Right renal cortex interstitium (tissue), 3 donors: ENCODE data around the gene GNAS. TPM values are rescaled to one million over a fixed set of nuclear protein-coding genes. Genes with fewer than 3 reads are reported as not detected.
A peak's percentile ranks its signal among the peaks of the same experiment; 100 is the strongest.
"Not testable (repeated sequence)": the region's sequence is repeated elsewhere in the genome, so short reads cannot be mapped to it uniquely, and the experiment has no call there.

Experiments
- DNase-seq, 3 donors: peaks; one replicate each; pipeline ENCODE4 v3.0.0-alpha.2; 2013; ENCODE audit warnings: low read depth in 3 of 3, low spot score in 2 of 3
- polyA plus RNA-seq, 3 donors: library from polyadenylated mRNA; unstranded; fragments of 120-200 nt; gene quantifications; one replicate each; pipeline ENCODE4 v1.2.1, GENCODE V29; 2013; ENCODE audit not compliant: insufficient read length in 3 of 3

GNAS gene
- polyA plus RNA-seq, 3 donors, result 2,040 to 2,096 (median 2,069) TPM

DNA sequence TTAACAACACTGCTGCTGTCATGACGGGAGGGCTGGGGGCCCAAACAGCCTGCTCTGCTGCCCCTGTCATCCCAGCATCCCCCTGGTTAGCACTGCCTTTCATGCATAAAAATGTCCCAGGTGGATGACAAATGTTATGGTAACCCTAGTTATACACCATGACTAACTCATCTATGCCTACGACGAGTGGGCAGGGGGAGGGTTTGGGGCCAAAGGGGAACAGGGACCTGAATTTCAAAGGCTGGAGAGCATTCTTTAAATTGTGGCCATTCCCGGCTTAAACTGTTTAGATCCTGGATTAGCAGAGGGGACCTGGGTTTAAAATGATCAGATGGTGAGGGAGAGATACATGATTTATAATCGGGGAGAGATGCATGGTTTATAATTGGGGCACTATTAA lies 26.2 kb upstream of the GNAS start:
- no peak for DNase-seq

DNA sequence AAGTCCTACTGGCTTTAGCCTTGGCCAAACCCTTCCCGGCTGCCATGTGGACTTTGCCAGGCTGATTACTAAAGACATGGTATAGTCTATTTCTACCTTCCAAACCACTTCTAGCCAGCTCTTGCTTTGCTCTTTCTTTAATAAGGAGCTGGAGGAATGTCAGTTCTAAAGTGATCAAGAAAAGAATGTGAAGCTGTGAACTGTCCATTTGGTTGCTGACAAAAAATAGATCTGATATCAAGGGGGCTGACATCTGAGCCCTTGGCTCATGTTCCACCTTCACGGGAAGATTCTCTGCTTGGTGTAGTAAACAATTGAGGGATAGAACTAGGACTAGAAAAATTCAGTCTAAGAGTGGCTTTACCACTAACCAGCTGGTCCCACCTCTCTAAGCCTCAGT lies 24.4 kb upstream of the GNAS start:
- no peak for DNase-seq

DNA sequence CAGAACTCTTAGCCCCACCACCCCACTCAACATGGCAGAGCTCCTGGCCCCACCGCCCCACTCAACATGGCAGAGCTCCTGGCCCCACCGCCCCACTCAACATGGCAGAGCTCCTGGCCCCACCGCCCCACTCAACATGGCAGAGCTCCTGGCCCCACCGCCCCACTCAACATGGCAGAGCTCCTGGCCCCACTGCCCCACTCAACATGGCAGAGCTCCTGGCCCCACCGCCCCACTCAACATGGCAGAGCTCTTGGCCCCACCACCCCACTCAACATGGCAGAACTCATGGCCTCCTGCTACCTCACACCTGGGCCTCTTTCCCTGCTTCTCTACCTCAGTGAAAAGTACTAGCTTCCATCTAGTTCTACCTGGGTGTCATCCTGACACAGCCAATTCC lies 23.7 kb upstream of the GNAS start:
- DNase-seq, result not testable (repeated sequence)

DNA sequence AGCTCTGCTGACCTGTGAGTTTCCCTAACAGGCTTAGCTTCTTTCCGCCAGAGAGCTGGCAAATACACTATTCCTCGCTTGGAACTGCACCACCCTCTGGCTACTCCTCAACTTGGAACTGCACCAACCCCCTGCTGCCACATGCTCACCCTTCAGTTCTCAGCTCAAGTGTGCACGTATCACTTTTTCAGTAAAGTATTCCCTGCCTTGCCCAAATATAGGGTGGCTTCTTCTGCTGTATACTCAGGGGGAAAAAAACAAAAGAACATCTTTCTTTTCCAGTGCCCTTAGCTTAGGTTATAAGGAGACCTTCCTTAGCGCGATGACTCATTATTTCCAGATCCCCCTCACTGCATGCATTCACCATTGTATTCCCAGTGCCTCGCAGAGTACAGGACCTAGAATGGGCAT lies 23.0 kb upstream of the GNAS start:
- no peak for DNase-seq

DNA sequence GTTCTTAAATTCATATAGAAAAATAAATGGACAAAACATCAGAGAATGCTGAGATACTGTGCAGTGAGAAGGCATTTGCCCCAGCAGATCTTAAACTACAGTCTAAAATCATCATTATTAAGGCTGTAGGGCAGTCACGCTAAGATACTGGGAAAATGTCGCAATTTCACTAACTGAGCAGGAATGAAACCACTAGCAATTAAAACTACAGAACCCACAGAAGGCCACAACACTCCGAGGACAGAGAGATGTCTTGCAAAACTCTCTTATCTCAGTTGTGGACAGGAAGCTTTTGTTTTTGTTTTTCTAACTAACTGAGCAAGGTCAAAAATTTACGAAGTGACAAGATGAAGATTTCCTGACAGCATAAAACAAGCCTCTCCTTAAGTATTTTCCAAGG lies 20.1 kb upstream of the GNAS start:
- DNase-seq, result no peak

DNA sequence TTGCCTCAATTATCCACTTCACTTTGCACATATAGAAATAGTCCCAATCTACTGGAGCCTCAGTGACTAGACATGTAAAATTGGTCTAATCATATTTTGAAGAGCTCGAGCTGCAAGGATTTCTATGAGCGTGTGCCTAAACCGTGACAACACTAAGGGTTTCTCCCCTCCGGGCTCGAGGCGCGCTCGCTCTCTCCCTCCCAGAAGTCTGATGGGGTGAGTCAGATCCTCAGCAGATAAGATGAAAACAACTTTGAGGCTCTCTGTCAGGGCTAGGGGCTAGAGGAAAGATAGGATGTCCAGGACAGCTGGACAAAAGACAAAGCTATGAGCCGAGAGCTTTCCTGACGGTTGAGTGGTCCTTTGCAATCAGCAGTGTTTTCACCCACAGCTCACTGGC lies 18.6 kb upstream of the GNAS start:
- DNase-seq, result no peak

DNA sequence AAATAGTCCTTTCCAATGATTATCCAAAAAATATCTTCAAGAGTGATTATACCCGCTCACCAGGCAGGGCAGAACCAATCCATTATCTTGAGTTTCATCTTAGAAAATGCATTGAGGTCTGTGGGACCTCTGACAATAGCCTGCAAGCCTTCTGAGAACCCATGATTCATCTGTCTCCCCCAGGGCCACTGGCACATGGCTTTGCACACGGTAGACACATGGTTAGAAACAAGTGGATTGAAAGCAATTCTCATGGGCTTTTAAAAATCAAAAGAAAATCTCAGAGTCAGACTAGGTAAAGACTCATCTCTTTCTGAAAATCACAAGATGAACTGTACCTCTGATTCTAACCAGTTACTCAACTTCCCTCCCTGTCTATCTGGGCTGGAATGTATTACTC lies 17.3 kb upstream of the GNAS start:
- DNase-seq, result no peak

DNA sequence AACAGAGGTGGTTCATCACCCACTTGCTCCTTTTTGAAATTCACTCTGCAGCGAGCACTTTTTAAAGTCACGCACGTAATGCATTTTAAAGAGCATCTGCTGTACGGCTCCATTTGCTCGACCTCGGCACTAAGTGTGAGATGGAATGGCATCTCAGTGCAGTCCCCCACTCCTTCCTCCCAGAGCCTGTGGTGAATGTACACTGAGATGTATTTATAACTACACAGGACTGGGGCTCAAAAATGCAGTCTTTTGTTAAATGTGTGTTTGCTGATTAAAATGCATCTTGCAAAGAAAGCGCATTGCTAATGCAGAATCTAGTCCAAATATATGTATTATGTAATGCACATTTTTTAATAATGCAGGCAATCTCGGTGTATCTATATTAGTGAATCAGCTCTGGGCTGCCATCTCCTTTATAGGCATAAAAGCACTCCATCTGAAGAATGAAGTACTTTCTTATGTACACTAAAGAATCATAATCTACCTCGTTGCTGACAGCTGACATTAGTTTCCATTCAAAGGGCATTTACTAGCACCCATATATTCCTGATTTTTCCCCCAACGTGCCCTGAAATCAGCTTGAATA lies 15.8 kb upstream of the GNAS start:
- DNase-seq, result no peak

DNA sequence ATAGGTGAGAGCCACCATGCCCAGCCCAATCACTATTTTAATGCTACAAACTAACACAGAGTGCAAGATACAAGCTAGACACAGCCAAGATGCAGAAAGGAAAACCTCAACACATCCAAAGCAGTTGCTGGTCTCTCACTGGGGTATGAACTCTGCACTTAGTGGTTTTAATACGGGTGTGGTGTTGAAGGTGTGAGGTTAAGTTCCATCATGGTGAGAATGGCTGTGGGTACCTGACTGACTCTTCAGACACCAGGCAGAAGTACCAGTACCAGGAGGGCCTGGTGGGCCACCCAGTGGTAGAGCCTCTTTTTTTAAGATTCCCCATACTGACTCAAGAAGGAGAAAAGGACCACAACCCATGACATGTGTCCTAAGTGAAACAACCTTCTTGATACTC lies 14.8 kb upstream of the GNAS start:
- DNase-seq, result no peak

DNA sequence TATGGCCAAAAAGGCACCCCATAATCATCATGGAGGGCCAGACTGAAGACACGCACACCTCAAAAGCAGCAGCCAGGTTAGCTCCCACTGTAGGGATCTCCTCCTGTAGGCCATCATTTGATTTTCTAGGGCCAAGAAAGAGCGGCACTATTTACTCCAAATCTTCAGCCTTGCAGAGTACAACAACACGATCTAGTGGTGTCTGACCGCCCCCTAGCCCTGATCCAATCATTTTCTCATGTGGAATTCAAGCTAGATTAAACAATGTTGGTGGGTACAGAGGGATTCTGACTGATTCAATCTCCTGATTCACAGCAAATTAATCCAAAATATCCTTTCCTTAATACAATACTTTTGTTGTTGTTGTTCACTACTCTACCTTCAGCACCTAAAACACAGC lies 14.3 kb upstream of the GNAS start:
- no peak for DNase-seq

DNA sequence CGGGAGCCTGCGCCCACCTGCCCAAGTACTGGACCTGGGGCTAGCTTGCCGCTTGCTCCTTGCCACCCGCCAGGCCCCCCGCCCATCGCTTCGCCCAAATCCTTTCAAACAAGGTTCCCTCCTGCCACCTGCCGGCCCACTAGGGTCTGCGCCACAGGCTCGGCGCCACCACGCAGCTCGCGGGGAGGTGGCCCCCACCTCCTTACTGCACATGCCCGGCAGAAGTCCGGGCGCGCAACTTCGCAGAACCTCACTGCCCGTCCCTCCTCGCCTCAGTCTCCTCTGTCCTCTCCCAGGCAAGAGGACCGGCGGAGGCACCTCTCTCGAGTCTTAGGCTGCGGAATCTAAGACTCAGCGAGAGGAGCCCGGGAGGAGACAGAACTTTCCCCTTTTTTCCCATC lies 13.0 kb upstream of the GNAS start:
- no peak for DNase-seq

DNA sequence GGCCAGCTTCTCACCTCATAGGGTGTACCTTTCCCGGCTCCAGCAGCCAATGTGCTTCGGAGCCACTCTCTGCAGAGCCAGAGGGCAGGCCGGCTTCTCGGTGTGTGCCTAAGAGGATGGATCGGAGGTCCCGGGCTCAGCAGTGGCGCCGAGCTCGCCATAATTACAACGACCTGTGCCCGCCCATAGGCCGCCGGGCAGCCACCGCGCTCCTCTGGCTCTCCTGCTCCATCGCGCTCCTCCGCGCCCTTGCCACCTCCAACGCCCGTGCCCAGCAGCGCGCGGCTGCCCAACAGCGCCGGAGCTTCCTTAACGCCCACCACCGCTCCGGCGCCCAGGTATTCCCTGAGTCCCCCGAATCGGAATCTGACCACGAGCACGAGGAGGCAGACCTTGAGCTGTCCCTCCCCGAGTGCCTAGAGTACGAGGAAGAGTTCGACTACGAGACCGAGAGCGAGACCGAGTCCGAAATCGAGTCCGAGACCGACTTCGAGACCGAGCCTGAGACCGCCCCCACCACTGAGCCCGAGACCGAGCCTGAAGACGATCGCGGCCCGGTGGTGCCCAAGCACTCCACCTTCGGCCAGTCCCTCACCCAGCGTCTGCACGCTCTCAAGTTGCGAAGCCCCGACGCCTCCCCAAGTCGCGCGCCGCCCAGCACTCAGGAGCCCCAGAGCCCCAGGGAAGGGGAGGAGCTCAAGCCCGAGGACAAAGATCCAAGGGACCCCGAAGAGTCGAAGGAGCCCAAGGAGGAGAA lies 12.3 kb upstream of the GNAS start:
- DNase-seq, result no peak

DNA sequence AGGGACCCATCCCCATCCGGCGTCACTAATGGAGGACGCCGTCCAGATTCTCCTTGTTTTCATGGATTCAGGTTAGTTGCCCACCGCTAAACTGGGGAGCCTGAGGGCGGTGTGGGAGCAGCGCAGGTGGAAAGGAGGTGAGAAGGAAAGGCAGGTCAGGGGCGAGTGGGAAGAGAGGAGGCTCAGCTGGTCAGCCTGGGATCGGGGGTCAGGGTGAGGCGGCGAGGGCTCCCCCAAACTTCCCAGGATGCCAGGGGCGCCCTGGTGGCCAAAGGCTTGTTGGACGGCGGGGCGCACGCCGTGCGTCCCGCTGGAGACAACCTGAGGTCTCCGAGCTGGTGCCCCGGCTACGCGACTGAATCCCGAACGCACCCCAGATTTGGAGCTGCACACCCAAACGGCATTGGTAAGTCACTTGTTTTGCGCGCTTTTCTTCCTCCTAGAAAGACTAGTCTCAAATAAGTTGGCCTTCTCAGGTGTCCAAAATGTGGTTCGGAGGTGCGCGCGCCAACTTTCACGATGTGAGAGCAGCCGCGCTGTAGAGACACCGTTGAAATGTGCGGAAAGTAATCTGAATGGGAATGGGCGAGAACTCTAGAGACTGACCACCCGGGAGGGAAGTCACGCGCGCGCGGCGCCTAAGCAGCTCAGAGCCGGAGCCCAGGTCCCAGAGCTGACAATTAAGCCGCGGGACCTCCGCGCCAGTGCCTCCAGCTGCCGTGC lies 11.5 kb upstream of the GNAS start:
- no peak for DNase-seq

DNA sequence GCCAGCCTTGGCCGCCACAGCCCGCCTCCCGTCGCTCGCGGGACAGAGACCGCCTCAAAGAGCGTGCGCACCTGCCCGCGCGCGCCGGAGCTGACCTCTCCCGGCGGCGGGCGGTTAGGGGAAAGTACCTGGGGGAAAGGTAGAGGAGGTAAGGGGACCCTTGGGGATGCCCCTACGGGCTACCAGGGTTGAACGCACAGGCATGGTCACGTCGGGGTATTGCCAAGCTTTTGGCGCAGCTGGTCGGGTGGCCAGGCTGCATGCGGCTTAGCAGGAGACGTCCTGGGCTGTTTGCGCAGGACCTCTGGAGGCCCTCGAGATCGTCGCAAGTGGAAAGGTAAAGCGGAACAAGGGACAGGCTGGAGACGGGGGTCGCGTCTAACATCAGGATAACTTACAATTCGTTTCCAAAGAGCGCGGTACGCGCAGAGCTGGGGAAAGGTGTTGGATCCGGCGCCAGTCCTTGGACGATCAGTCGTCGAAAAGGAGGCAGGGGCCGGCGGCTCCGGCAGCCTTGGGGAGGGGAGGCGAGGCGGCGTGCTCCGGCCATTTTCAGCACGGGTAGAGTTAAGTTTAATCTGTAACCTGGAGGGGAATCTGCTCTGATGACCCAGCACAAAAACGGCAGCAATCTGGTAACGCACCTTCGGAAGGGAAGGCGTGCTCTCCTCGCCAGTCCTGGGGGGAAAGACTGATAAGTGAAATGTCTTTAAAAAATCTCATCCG lies 10.8 kb upstream of the GNAS start:
- DNase-seq, result no peak

DNA sequence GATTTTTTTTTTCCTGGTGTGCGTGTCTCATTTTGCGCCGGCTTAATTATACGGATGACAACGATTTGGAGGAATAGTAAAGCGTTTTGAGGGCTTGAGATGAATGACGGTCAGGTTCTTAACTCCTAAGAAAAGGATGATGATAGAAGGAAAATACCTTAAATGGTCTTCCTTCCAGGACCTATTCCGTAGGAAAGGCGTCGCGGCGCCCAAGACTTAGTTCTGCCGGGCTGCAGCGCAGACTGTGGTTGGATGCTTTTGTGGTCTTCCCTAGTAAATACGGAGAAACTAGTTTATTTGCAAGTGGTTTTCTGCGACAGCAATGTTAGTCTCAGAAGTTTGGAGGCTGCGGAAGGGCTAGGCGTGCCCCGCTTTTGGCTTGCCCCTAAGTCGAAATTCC lies 10.2 kb upstream of the GNAS start:
- DNase-seq, result no peak

DNA sequence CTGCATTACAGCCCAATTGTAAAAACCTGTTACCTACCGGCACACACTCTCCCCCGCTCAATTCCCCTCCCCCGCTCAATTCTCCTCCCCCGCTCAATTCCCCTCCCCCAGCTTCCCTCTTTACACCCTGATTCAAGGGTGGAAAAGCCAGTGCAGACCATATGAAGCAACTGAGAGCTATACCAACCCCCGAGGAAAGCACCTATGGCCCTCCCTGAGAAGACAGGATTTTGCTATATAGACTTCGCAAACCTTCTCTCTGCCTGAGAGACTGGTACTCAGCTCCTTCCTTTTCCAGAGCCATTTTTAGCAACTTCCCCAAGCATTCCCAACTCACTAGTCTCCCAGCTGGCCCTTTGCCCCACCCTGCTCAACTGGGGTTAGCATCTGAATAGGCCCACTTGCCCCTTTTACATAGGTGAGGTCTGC lies 9.4 kb upstream of the GNAS start:
- DNase-seq, result no peak

DNA sequence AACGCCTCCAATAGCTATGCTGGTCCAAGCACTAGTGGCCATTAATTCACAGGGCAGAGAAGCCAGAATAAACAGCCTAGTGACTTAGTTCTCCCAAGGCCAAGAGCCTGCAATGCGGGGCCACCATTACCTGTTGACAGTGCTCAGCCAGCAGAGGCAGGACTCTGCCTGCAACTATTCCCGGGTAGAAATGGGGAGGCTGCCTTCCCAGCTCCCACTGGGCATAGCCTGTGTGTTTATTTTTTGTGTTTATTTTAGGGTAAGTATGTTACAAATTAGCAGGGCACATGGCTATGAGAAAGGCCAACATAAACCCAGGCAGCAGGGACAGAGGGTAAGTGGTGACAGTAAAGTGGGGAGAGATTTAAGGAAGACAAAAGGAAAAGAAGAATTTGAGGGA lies 6.8 kb upstream of the GNAS start:
- no peak for DNase-seq

DNA sequence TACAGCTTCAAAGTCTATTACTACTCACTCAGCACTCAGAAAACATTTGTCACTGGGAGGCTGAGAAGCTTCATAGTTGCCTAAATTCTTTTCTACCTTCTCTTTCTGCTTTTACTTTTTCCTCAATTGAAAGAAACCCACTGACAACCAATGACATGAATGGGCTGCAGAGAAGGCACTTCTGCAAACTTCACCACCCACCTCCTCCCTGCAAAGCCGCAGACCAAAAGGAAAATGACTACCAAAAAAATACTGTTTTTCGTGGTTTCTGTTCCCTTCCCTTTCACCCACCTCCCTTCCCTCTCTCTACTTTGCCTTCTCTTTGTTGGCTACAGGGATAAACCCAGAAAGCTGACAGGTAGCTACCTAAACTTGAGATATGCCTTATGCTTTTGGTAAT lies 5.1 kb upstream of the GNAS start:
- no peak for DNase-seq

DNA sequence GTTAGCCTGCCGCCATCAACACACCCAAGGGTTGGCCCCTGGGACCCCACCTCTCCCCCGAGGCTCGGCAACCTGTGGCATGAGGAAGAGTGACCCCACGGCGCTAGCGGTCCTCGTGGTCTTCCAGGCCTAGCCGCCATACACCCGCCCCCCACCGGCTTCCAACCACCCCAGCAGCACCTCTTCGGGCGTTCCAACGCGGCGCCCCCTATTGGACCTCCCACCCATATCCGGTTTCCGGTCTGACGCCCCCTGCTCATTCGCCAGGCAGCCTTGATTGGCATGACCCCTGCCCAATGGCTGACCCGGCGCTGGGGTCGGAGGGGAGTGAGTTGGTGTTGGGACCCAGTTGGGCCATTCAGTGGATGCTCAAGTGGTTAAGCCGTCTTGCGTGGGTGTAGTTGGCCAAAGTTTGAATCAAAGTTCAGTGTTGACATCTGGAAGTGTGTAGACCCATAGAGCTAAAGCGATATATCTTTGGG lies 1.8 kb upstream of the GNAS start, which contains the start of gene GNAS-AS1:
TSS of gene GNAS-AS1 (minus strand) at position 210 of the 482 bp plus-strand sequence.
- peak in 1 of 3 donors; percentile 76 for DNase-seq

DNA sequence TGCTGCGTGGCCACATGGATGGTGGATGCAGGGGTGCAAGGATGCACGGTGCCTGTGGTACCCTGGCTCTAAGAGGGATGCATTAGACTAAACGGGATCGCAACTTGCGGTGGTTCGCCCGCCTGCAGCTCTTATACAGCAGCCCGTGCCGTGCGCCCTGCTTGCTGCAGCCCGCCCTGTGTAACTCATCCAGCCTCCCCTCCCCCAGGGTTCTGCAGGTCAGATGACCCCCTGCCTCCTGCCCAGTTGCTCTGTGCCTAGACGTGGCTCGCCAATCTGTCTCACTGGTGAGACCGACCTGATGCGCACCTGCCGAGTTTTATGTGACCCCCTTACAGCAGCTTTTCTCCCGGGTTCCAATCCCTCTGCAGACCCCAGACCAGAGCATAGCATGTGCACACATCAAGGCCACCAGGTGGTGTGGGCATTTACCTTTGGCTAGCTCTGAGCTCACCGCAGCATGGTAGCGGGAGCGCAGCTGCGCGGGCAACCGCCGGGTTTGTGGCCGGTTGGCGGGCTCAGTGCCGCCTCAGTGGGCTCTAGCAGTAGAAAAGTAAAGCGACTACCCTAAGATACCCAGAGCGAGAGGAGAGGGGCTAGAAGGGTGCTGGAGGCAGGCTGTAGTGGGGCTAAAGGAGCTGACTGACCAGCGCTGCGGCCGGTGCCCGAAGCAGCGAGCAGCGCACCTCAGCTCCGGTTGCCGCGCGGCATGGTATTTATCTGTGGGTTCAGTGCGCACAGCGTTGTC lies 1.1 kb upstream of the GNAS start:
- DNase-seq, result no peak
